GM12875 (cell line): ENCODE measurements around the gene TAAR1.

Experiments
- H3K4me3 ChIP-seq: one replicate; pipeline ENCODE4 v1.5.1; 2011; ENCODE audit warnings: low read depth, low read length, control low read depth
- CTCF ChIP-seq: IDR thresholded peaks from 2 replicates; pipeline ENCODE4 v1.5.1; 2011; ENCODE audit warnings: low read depth, mild to moderate bottlenecking, control low read depth, inconsistent platforms, low read length, moderate library complexity, borderline replicate concordance; ENCODE audit not compliant: insufficient read depth

TAAR1 gene

GRCh38 chr6:132664309-132665034, 5.5 kb upstream of the TAAR1 start:
- no peak for TF ChIP-seq CTCF

GRCh38 chr6:132663661-132664060, 4.7 kb upstream of the TAAR1 start:
- H3K4me3 ChIP-seq, result no peak overlapping the region
- no peak for TF ChIP-seq CTCF

More at GRCh38 chr6:132664309-132665034, 5.5 kb upstream of the TAAR1 start:
- no peak overlapping the region for H3K4me3 ChIP-seq

- TF ChIP-seq CTCF, result no peak
- H3K4me3 ChIP-seq, result no peak overlapping the region
Measured at GRCh38 chr6:132661906-132662305, 2.9 kb upstream of the TAAR1 start.

GRCh38 chr6:132651062-132651461, 7.9 kb downstream of the TAAR1 start:
- no peak overlapping the region for H3K4me3 ChIP-seq
- no peak for TF ChIP-seq CTCF

- TF ChIP-seq CTCF, result no peak
- no peak overlapping the region for H3K4me3 ChIP-seq
Measured at GRCh38 chr6:132650429-132650828, 8.6 kb downstream of the TAAR1 start.

GRCh38 chr6:132648828-132649227, 10.2 kb downstream of the TAAR1 start:
- H3K4me3 ChIP-seq, result no peak overlapping the region
- no peak for TF ChIP-seq CTCF

- no peak for TF ChIP-seq CTCF
- no peak overlapping the region for H3K4me3 ChIP-seq
Measured at GRCh38 chr6:132648356-132648755, 10.6 kb downstream of the TAAR1 start.
